Measurements from ENCODE around the gene PGF. TPM values are rescaled to one million over a fixed set of nuclear protein-coding genes. Genes with fewer than 3 reads are reported as not detected.

PGF gene
- polyA plus RNA-seq, 4 donors: 1.6 to 14.0 (median 6.9) TPM

DNA sequence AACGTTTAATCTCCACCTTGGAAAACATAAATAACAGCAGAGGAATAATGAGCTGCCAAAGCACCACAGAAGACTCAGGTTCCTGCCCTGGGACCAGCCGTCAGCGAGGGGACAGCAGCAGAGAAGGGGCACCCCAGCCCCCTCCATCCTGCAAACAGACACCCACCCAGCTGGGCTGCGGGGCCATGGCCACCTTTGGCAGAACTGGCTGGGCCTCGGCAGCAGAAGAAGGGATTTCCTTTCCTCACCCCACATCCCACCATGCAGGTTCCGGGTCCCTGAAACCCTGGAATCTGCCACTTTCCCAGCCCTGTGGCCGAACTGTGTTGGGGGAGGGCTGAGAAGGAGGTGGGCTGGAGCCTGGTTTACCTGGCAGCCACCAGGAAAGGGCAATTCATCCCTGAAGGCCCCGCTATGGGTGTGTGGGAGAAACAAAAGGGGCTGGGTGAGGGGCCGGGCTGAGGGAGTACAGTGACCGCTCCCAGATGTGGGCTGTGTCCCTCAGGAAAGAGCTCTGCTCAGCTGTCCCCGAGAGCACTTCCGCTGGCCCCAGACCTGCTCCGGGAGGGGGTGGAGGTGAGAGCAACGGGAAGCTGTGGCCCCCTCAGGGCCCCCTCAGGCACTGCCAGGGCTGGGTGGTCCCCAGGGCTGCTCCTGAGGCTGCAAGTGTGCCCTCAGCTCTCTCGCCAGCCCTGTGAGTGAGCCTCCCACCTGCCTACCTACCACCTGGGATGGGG, 3.8 kb downstream of the PGF start:
- WGBS, 3 donors: 56 to 61% (median 59%) methylated on average over 14 to 15 of the region's 15 CpGs
- Histone ChIP-seq H3K4me3 (ENCODE audit: low read depth in 1 of 3, low read length in 3 of 3) (peak overlapping the region in 1 of 3 donors; percentile 11), H3K4me1 (ENCODE audit: control insufficient read depth in 3 of 3, insufficient read depth in 2 of 3, low read depth in 1 of 3, low read length in 2 of 3) (peaks cover 0 to 62% (median 5%) of the 10 kb centered on the region in 3 donors), H3K36me3 (ENCODE audit: control insufficient read depth in 3 of 3, insufficient read depth in 2 of 3, low read depth in 1 of 3, low read length in 3 of 3) (peaks cover 0 to 29% (median 0%) of the 10 kb centered on the region in 3 donors), H3K27ac (ENCODE audit: low read depth in 1 of 3, low read length in 2 of 3) (peak overlapping the region in 2 of 3 donors; percentile 39 to 96), H3K9me3 (ENCODE audit: control insufficient read depth in 2 of 2, insufficient read depth in 1 of 2, low read depth in 1 of 2, low read length in 1 of 2) (peaks cover 0 to 4% of the 10 kb centered on the region in 2 donors), H3K27me3 (ENCODE audit: control insufficient read depth in 3 of 3, insufficient read depth in 3 of 3, low read length in 3 of 3) (no peaks in the 10 kb centered on the region)
- FAIRE-seq (no peak), DNase-seq (peak in 1 of 2 donors; percentile 68)

GRCh38 chr14:74950795-74951442, 4.5 kb downstream of the PGF start:
- Histone ChIP-seq H3K36me3 (ENCODE audit: control insufficient read depth in 3 of 3, insufficient read depth in 2 of 3, low read depth in 1 of 3, low read length in 3 of 3) (peaks cover 0 to 32% (median 0%) of the 10 kb centered on the region in 3 donors), H3K27ac (ENCODE audit: low read depth in 1 of 3, low read length in 2 of 3) (peak overlapping the region; percentile 27 to 96 (median 39)), H3K9me3 (ENCODE audit: control insufficient read depth in 2 of 2, insufficient read depth in 1 of 2, low read depth in 1 of 2, low read length in 1 of 2) (peaks cover 0 to 4% of the 10 kb centered on the region in 2 donors), H3K4me1 (ENCODE audit: control insufficient read depth in 3 of 3, insufficient read depth in 2 of 3, low read depth in 1 of 3, low read length in 2 of 3) (peaks cover 0 to 66% (median 5%) of the 10 kb centered on the region in 3 donors), H3K27me3 (ENCODE audit: control insufficient read depth in 3 of 3, insufficient read depth in 3 of 3, low read length in 3 of 3) (no peaks in the 10 kb centered on the region), H3K4me3 (ENCODE audit: low read depth in 1 of 3, low read length in 3 of 3) (peak overlapping the region in 1 of 3 donors; percentile 11)
- no peak for FAIRE-seq
- 22 to 61% (median 30%) methylated on average over 9 of the region's 9 CpGs for WGBS, 3 donors
- DNase-seq: peak; percentile 84 to 93

DNA sequence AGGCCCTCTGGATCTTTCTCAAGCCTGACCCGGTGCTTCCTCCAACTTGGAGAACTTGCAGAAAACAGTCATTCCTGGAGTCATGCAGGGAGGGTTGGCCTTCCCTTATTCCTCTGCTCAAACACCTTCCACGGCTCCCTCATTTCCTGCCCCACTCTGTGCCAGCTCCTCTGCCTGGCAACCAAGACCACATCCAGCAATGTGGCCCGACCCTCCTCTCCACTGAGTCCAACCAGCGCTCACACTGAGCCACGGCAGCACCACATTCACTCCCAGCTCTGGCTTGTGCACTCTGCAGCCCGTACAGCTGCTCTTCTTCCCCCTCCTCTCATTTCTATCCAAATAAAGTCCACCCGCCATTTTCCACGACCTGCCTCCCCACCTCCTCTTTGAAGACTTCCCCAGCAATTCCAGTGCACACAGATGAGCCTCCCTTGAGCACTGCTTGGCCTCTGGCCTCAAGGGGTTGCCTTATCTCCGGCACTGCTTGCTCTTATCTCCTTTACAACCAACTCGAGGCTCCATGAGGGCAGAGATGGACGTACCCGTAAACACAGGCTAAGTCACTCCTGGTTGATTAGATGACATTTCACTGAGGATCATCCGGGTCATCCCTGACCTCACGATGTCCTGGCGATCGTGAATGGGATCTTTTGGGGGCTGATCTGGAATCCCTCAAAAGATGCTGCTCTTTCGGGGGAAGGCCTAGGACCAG, 5.4 kb downstream of the PGF start:
- no peaks in the 10 kb centered on the region for H3K27me3 ChIP-seq (ENCODE audit: control insufficient read depth in 3 of 3, insufficient read depth in 3 of 3, low read length in 3 of 3)
- peaks cover 0 to 4% of the 10 kb centered on the region in 2 donors for H3K9me3 ChIP-seq (ENCODE audit: control insufficient read depth in 2 of 2, insufficient read depth in 1 of 2, low read depth in 1 of 2, low read length in 1 of 2)
- DNase-seq: peak; percentile 54 to 67
- H3K4me1 ChIP-seq (ENCODE audit: control insufficient read depth in 3 of 3, insufficient read depth in 2 of 3, low read depth in 1 of 3, low read length in 2 of 3): peaks cover 0 to 68% (median 5%) of the 10 kb centered on the region in 3 donors
- 70 to 78% (median 73%) methylated on average over 17 of the region's 17 CpGs for WGBS, 3 donors
- no peak overlapping the region for H3K4me3 ChIP-seq (ENCODE audit: low read depth in 1 of 3, low read length in 3 of 3)
- peak overlapping the region in 1 of 3 donors; percentile 96 for H3K27ac ChIP-seq (ENCODE audit: low read depth in 1 of 3, low read length in 2 of 3)
- no peak for FAIRE-seq
- H3K36me3 ChIP-seq (ENCODE audit: control insufficient read depth in 3 of 3, insufficient read depth in 2 of 3, low read depth in 1 of 3, low read length in 3 of 3): peaks cover 0 to 32% (median 0%) of the 10 kb centered on the region in 3 donors

GRCh38 chr14:74949191-74949601, 6.2 kb downstream of the PGF start:
- 91 to 95% (median 92%) methylated on average over 16 of the region's 16 CpGs for WGBS, 3 donors
- H3K4me1 ChIP-seq (ENCODE audit: control insufficient read depth in 3 of 3, insufficient read depth in 2 of 3, low read depth in 1 of 3, low read length in 2 of 3): peaks cover 0 to 61% (median 5%) of the 10 kb centered on the region in 3 donors
- no peak overlapping the region for H3K27ac ChIP-seq (ENCODE audit: low read depth in 1 of 3, low read length in 2 of 3)
- H3K36me3 ChIP-seq (ENCODE audit: control insufficient read depth in 3 of 3, insufficient read depth in 2 of 3, low read depth in 1 of 3, low read length in 3 of 3): peaks cover 0 to 35% (median 0%) of the 10 kb centered on the region in 3 donors
- peaks cover 0 to 4% of the 10 kb centered on the region in 2 donors for H3K9me3 ChIP-seq (ENCODE audit: control insufficient read depth in 2 of 2, insufficient read depth in 1 of 2, low read depth in 1 of 2, low read length in 1 of 2)
- no peak overlapping the region for H3K4me3 ChIP-seq (ENCODE audit: low read depth in 1 of 3, low read length in 3 of 3)
- FAIRE-seq (no peak), DNase-seq (no peak)
- no peaks in the 10 kb centered on the region for H3K27me3 ChIP-seq (ENCODE audit: control insufficient read depth in 3 of 3, insufficient read depth in 3 of 3, low read length in 3 of 3)

- FAIRE-seq (no peak), DNase-seq (no peak)
- H3K4me1 ChIP-seq (ENCODE audit: control insufficient read depth in 3 of 3, insufficient read depth in 2 of 3, low read depth in 1 of 3, low read length in 2 of 3): peaks cover 0 to 54% (median 5%) of the 10 kb centered on the region in 3 donors
- peaks cover 0 to 35% (median 0%) of the 10 kb centered on the region in 3 donors for H3K36me3 ChIP-seq (ENCODE audit: control insufficient read depth in 3 of 3, insufficient read depth in 2 of 3, low read depth in 1 of 3, low read length in 3 of 3)
- H3K4me3 ChIP-seq (ENCODE audit: low read depth in 1 of 3, low read length in 3 of 3): no peak overlapping the region
- H3K9me3 ChIP-seq (ENCODE audit: control insufficient read depth in 2 of 2, insufficient read depth in 1 of 2, low read depth in 1 of 2, low read length in 1 of 2): peaks cover 0 to 4% of the 10 kb centered on the region in 2 donors
- H3K27ac ChIP-seq (ENCODE audit: low read depth in 1 of 3, low read length in 2 of 3): peak overlapping the region in 1 of 3 donors; percentile 31
- H3K27me3 ChIP-seq (ENCODE audit: control insufficient read depth in 3 of 3, insufficient read depth in 3 of 3, low read length in 3 of 3): no peaks in the 10 kb centered on the region
- WGBS, 3 donors: 72 to 80% (median 75%) methylated on average over 23 of the region's 23 CpGs
Measured at GRCh38 chr14:74948228-74949175, 6.9 kb downstream of the PGF start.

DNA sequence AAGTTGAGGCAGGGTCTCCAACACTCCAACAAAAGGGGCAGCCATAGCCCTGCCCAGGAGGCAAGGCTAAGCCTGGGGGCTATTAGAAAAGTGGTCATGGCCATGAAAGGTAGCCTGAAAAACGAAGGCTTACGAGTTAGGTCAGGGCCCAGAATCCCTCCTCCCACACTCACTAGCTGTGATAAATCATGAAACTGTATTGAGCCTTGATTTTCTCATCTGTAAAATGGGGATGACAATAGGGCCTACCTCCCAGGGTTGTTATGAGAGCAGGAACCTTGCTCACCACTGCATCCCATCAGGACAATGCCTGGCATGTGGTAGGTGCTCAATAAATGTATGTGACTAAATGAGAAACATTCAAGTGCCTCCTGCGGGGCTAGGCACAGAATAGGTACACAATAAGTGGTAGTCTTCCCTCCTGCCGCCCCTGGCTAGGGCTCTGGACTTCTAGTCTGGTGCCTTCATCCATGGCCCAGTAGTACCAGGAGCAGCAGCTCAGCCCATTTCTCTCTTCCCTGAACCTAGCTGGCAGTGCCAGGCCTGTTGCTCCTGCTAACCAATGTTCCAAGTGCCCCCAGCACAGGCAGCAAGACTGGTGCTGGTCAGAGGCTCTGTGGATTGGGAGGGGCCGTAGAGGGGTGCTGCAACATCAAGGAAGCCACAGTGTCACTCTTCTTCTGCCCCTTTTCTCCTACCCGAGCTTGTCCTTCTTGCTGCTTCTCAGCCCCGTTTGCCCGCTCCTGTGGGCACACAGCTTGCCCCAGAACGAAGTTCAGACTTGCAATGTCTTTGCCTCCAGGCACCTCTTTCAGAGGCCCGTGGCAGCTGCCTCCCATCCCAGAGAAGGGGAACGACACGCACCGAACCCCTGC, 7.8 kb downstream of the PGF start:
- WGBS, 3 donors: 80 to 87% (median 83%) methylated on average over 13 of the region's 13 CpGs
- no peak for FAIRE-seq
- Histone ChIP-seq H3K9me3 (ENCODE audit: control insufficient read depth in 2 of 2, insufficient read depth in 1 of 2, low read depth in 1 of 2, low read length in 1 of 2) (peaks cover 0 to 4% of the 10 kb centered on the region in 2 donors), H3K4me1 (ENCODE audit: control insufficient read depth in 3 of 3, insufficient read depth in 2 of 3, low read depth in 1 of 3, low read length in 2 of 3) (peaks cover 0 to 45% (median 5%) of the 10 kb centered on the region in 3 donors), H3K4me3 (ENCODE audit: low read depth in 1 of 3, low read length in 3 of 3) (no peak overlapping the region), H3K36me3 (ENCODE audit: control insufficient read depth in 3 of 3, insufficient read depth in 2 of 3, low read depth in 1 of 3, low read length in 3 of 3) (peaks cover 0 to 39% (median 0%) of the 10 kb centered on the region in 3 donors), H3K27me3 (ENCODE audit: control insufficient read depth in 3 of 3, insufficient read depth in 3 of 3, low read length in 3 of 3) (no peaks in the 10 kb centered on the region), H3K27ac (ENCODE audit: low read depth in 1 of 3, low read length in 2 of 3) (peak overlapping the region in 1 of 3 donors; percentile 42)
- no peak for DNase-seq

DNA sequence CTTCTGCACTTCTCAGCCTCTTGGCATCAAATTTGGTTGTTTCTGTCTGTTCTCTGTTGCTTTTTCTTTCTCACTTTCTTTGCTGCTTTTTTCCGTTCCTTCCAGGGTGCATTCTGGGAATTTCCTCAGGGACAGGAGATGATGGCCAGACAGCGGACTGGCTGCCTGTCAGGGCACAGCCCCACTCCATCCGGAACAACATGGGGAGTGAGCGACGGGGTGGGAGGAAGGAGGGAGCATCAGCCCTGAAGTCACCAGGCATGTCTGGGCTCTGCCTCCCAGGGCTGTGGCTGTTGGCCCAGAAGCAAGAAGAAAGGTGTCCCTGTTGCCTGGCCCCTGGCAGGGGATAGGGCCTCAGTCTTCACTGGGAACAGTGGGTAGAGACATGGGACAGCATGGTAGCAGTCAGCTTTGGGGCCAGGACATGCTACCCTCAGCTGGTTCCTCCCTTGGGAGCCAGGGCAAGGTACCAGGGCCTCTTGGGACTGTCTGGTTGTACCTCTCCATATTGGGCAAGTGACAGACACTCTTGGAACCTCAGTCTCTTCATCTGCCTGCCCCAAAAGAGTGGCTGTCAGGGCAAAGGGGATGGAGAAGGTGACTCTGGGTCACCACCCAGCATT, 8.6 kb downstream of the PGF start:
- Histone ChIP-seq H3K27ac (ENCODE audit: low read depth in 1 of 3, low read length in 2 of 3) (no peak overlapping the region), H3K27me3 (ENCODE audit: control insufficient read depth in 3 of 3, insufficient read depth in 3 of 3, low read length in 3 of 3) (no peaks in the 10 kb centered on the region), H3K4me1 (ENCODE audit: control insufficient read depth in 3 of 3, insufficient read depth in 2 of 3, low read depth in 1 of 3, low read length in 2 of 3) (peaks cover 0 to 43% (median 5%) of the 10 kb centered on the region in 3 donors), H3K4me3 (ENCODE audit: low read depth in 1 of 3, low read length in 3 of 3) (no peak overlapping the region), H3K9me3 (ENCODE audit: control insufficient read depth in 2 of 2, insufficient read depth in 1 of 2, low read depth in 1 of 2, low read length in 1 of 2) (peaks cover 0 to 4% of the 10 kb centered on the region in 2 donors), H3K36me3 (ENCODE audit: control insufficient read depth in 3 of 3, insufficient read depth in 2 of 3, low read depth in 1 of 3, low read length in 3 of 3) (peaks cover 0 to 45% (median 0%) of the 10 kb centered on the region in 3 donors)
- no peak for DNase-seq
- FAIRE-seq: no peak
- 24 to 37% (median 37%) methylated on average over 5 of the region's 5 CpGs for WGBS, 3 donors

Measured in small intestine (tissue), 7 donors.